Mononuclear cell (primary cell): ENCODE data around the gene PCID2. TPM values are rescaled to one million over a fixed set of nuclear protein-coding genes. Genes with fewer than 3 reads are reported as not detected.

ENCODE experiments used
- H3K27me3 ChIP-seq: 2 replicates; pipeline ENCODE4 v1.6.0; 2011; ENCODE audit warnings: low read length, control low read depth; ENCODE audit not compliant: insufficient read depth
- H3K4me1 ChIP-seq: 2 replicates; pipeline ENCODE4 v1.5.1; 2011; ENCODE audit warnings: mild to moderate bottlenecking, low read length, control low read depth; ENCODE audit not compliant: insufficient read depth
- H3K4me3 ChIP-seq: 2 replicates; pipeline ENCODE4 v1.5.1; 2011; ENCODE audit warnings: mild to moderate bottlenecking, low read length, moderate library complexity
- H3K9me3 ChIP-seq: 2 replicates; pipeline ENCODE4 v1.5.1; 2011; ENCODE audit warnings: low read depth, mild to moderate bottlenecking, control low read depth, low read length
- total RNA-seq: library from RNA; depleted of rRNA; stranded (reverse); fragments of >200 nt; gene quantifications from one replicate; pipeline ENCODE4 v1.2.3, GENCODE V29; 2012

The PCID2 gene
- total RNA-seq, 1 donor, result 55.7 TPM

DNA sequence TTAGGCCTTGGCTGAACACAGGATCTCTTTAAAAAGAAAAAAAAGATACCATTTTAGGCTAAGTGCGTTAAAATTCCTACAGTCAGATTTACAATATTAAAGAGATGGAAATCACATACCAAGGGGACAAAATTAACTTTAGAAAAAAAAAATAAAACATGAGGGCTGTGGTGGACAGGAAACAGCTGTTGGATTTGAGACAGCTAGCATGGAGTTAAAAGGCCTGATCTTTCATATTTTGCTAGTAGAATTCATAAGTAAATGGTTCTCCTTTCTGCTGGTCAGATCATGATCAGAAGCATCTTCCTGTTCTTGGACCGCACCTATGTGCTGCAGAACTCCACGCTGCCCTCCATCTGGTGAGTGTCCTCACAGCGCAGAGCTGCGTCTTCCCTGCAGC, 20.7 kb upstream of the PCID2 start:
- Histone ChIP-seq H3K4me3 (no peak overlapping the region), H3K4me1 (no peaks in the 10 kb centered on the region), H3K27me3 (no peaks in the 10 kb centered on the region), H3K9me3 (no peaks in the 10 kb centered on the region)

GRCh38 chr13:113226873-113227450, 18.5 kb upstream of the PCID2 start:
- Histone ChIP-seq H3K4me1 (no peaks in the 10 kb centered on the region), H3K27me3 (no peaks in the 10 kb centered on the region), H3K9me3 (no peaks in the 10 kb centered on the region), H3K4me3 (no peak overlapping the region)

GRCh38 chr13:113225515-113225914, 17.0 kb upstream of the PCID2 start:
- H3K4me3 ChIP-seq, result no peak overlapping the region
- H3K4me1 ChIP-seq, result no peaks in the 10 kb centered on the region
- H3K9me3 ChIP-seq, result no peaks in the 10 kb centered on the region
- H3K27me3 ChIP-seq, result no peaks in the 10 kb centered on the region

DNA sequence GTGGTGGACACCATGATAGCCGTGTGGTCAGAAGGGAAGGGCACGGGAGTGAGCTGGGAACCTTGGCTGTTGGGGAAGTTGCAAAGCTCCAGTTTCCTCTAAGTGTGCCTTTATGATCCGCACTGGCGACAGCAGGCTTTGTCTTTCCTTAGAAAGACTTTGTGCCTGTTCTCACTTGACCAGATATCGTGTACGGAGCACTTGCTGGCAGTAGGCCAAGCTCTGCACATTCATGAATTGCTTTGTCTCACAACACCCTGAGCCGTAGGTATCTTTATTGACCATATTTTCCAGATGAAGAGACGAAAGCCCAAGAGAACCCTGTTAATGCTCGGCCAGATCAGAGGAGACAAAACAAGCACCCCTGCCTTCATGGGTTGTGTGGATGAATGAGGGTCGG, 16.0 kb upstream of the PCID2 start:
- no peaks in the 10 kb centered on the region for H3K4me1 ChIP-seq
- no peaks in the 10 kb centered on the region for H3K27me3 ChIP-seq
- no peak overlapping the region for H3K4me3 ChIP-seq
- no peaks in the 10 kb centered on the region for H3K9me3 ChIP-seq

- Histone ChIP-seq H3K9me3 (no peaks in the 10 kb centered on the region), H3K4me3 (no peak overlapping the region), H3K4me1 (no peaks in the 10 kb centered on the region), H3K27me3 (no peaks in the 10 kb centered on the region)
These were observed 14.6 kb upstream of the PCID2 start for GRCh38 chr13:113223070-113223469.

GRCh38 chr13:113220877-113221276, 12.4 kb upstream of the PCID2 start:
- Histone ChIP-seq H3K4me3 (no peak overlapping the region), H3K27me3 (no peaks in the 10 kb centered on the region), H3K4me1 (no peaks in the 10 kb centered on the region), H3K9me3 (no peaks in the 10 kb centered on the region)

DNA sequence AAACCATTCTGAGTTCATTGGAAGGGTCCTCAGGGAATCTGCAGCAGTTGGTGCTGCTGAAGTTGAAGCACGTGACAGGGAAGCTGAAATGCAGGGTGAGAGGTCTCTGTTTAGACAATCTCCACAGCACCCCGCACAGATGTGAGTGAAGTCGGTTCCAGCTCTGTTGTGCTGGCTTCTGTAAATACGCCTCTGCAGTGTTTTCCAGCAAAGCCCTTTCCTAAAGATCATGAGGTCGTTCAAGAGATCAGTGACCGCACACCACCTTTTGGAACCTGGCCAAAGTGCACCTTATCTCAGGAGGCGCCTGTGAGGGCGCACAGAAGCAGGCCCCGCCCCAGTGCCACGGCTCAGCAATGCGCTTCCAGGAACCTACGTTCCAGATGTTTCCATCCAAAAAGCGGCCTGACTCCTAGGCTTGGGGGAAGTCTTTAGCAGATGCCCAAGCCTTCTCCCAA, 11.7 kb upstream of the PCID2 start:
- Histone ChIP-seq H3K9me3 (no peaks in the 10 kb centered on the region), H3K4me3 (no peak overlapping the region), H3K4me1 (peaks cover 4% of the 10 kb centered on the region), H3K27me3 (no peaks in the 10 kb centered on the region)

- Histone ChIP-seq H3K4me3 (no peak overlapping the region), H3K4me1 (peaks cover 12% of the 10 kb centered on the region), H3K27me3 (no peaks in the 10 kb centered on the region), H3K9me3 (no peaks in the 10 kb centered on the region)
These were observed 10.9 kb upstream of the PCID2 start for GRCh38 chr13:113219256-113219940.

DNA sequence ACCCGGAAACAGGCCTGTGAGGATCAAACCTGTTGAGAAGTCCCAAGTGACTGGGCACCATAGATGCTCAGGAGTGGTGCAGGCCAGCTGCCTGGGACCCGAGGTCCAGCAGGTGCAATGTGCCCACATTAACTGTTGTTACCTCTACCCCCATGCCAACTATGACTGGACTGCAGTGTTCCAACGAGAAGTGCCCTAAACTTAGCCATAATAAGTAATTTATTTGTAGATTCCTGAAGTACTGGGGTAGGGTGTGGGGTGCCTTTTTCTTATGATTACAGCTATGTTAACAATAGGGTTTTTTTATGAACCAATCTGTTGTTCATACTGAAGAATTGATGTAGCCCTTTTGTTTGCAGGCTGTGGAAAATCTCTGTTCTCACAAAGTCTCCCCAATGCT, 10.1 kb upstream of the PCID2 start:
- H3K4me1 ChIP-seq, result peaks cover 18% of the 10 kb centered on the region
- H3K9me3 ChIP-seq, result no peaks in the 10 kb centered on the region
- H3K27me3 ChIP-seq, result no peaks in the 10 kb centered on the region
- no peak overlapping the region for H3K4me3 ChIP-seq

- H3K4me3 ChIP-seq, result no peak overlapping the region
- H3K9me3 ChIP-seq, result no peaks in the 10 kb centered on the region
- H3K4me1 ChIP-seq, result peaks cover 31% of the 10 kb centered on the region
- H3K27me3 ChIP-seq, result no peaks in the 10 kb centered on the region
These were observed 8.0 kb upstream of the PCID2 start for GRCh38 chr13:113216254-113217048.

- Histone ChIP-seq H3K4me3 (no peak overlapping the region), H3K9me3 (no peaks in the 10 kb centered on the region), H3K4me1 (peaks cover 54% of the 10 kb centered on the region)
These were observed 3.3 kb upstream of the PCID2 start for GRCh38 chr13:113211774-113212173.

GRCh38 chr13:113210833-113211232, 2.4 kb upstream of the PCID2 start:
- Histone ChIP-seq H3K9me3 (no peaks in the 10 kb centered on the region), H3K27me3 (no peaks in the 10 kb centered on the region), H3K4me3 (no peak overlapping the region), H3K4me1 (peaks cover 57% of the 10 kb centered on the region)

More at GRCh38 chr13:113211774-113212173, 3.3 kb upstream of the PCID2 start:
- no peaks in the 10 kb centered on the region for H3K27me3 ChIP-seq

GRCh38 chr13:113209759-113210421, 1.4 kb upstream of the PCID2 start:
- no peaks in the 10 kb centered on the region for H3K27me3 ChIP-seq
- peaks cover 54% of the 10 kb centered on the region for H3K4me1 ChIP-seq
- no peaks in the 10 kb centered on the region for H3K9me3 ChIP-seq
- H3K4me3 ChIP-seq, result peak overlapping the region; percentile 72

GRCh38 chr13:113209336-113209758, 878 bp upstream of the PCID2 start, which contains the start of gene CUL4A:
TSS of gene CUL4A (plus strand) at chr13:113209613. CDS start at chr13:113209628, 15 bp downstream.
- Histone ChIP-seq H3K4me1 (peaks cover 49% of the 10 kb centered on the region), H3K9me3 (no peaks in the 10 kb centered on the region), H3K4me3 (peak within 1 kb of the TSS; percentile 84), H3K27me3 (no peaks in the 10 kb centered on the region)
